Esophagus squamous epithelium (tissue), 5 donors: ENCODE measurements around the gene ABLIM2. TPM values are rescaled to one million over a fixed set of nuclear protein-coding genes. Genes with fewer than 3 reads are reported as not detected.

Source experiments
- DNase-seq: peaks from one replicate; lab custom pipeline; 2025; lab: John Stamatoyannopoulos, UW
- H3K27ac ChIP-seq, 4 donors: fragments of 200-600 bp; sonication (generic); one replicate each; pipeline ENCODE4 v1.5.1; 2016 to 2019; ENCODE audit warnings: mild to moderate bottlenecking in 1 of 4
- H3K27me3 ChIP-seq, 4 donors: fragments of 200-600 bp; sonication (generic); 1 replicate in 3 of 4; 2 replicates in 1 of 4; pipeline versions ENCODE4 v1.5.1 to v1.6.0; 2017 to 2021; ENCODE audit warnings: antibody characterized with exemption in 1 of 4
- H3K36me3 ChIP-seq, 3 donors: fragments of 200-600 bp; sonication (generic); one replicate each; pipeline ENCODE4 v1.5.1; 2016 to 2019
- H3K4me1 ChIP-seq, 3 donors: fragments of 200-600 bp; sonication (generic); one replicate each; pipeline ENCODE4 v1.5.1; 2017 to 2019
- H3K4me3 ChIP-seq, 4 donors: fragments of 200-600 bp; sonication (generic); 1 replicate in 3 of 4; 2 replicates in 1 of 4; pipeline ENCODE4 v1.5.1; 2016 to 2019; ENCODE audit warnings: mild to moderate bottlenecking in 2 of 4, moderate library complexity in 1 of 4
- H3K9me3 ChIP-seq, 3 donors: fragments of 200-600 bp; sonication (generic); one replicate each; pipeline ENCODE4 v1.5.1; 2016 to 2019
- POLR2A ChIP-seq, 4 donors: fragments of 450-650 bp; IDR thresholded peaks; one replicate each; pipeline ENCODE4 v1.6.1; 2017; ENCODE audit warnings: antibody characterized with exemption in 4 of 4, mild to moderate bottlenecking in 4 of 4, moderate library complexity in 3 of 4
- WGBS, 2 donors: methylation state at CpG; one replicate each; pipeline ENCODE4 v1.1.5; 2018; 5-methylcytosine and 5-hydroxymethylcytosine counted together
- intact Hi-C: fragments of 100-400 bp; cut with DNase I; formaldehyde crosslinking; loops from one replicate; pipeline ENCODE4 v1.15.0; 2022
- total RNA-seq, 4 donors: library from RNA; depleted of rRNA; stranded (reverse); fragments of >200 nt; gene quantifications; one replicate each; pipeline ENCODE4 v1.1.0, GENCODE V29; 2016
- TF ChIP-seq, protein P1 (sequence below), 6 experiments: fragments of 450-650 bp in 4 of 6; fragments of 200-600 bp in 2 of 6; sonication (generic) in 2 of 6; IDR thresholded peaks; one replicate each; pipeline ENCODE4 v1.5.1; 2016 to 2019; ENCODE audit warnings: antibody characterized with exemption in 6 of 6, mild to moderate bottlenecking in 4 of 6, moderate library complexity in 4 of 6
- donor health status: DM: yes; HTN: yes; CAD: no.

Gene ABLIM2
- total RNA-seq, 4 donors from 2014 or later: 13.5 to 26.7 (median 15.7) TPM

GRCh38 chr4:8125526-8126056 is 33.0 kb downstream of the ABLIM2 start:
- intact Hi-C loops: no loop called here
- 69 to 70% methylated on average over 2 to 3 of the region's 20 CpGs for WGBS, 2 donors
- DNase-seq: no peak
- H3K36me3 ChIP-seq: peaks cover 0 to 5% (median 0%) of the 10 kb centered on the region in 3 donors
- H3K4me1 ChIP-seq: no peaks in the 10 kb centered on the region
- H3K27ac ChIP-seq: no peak overlapping the region
- no peak for TF ChIP-seq POLR2A (IDR thresholded peaks at IDR 0.05)
- TF ChIP-seq, protein P1, sequence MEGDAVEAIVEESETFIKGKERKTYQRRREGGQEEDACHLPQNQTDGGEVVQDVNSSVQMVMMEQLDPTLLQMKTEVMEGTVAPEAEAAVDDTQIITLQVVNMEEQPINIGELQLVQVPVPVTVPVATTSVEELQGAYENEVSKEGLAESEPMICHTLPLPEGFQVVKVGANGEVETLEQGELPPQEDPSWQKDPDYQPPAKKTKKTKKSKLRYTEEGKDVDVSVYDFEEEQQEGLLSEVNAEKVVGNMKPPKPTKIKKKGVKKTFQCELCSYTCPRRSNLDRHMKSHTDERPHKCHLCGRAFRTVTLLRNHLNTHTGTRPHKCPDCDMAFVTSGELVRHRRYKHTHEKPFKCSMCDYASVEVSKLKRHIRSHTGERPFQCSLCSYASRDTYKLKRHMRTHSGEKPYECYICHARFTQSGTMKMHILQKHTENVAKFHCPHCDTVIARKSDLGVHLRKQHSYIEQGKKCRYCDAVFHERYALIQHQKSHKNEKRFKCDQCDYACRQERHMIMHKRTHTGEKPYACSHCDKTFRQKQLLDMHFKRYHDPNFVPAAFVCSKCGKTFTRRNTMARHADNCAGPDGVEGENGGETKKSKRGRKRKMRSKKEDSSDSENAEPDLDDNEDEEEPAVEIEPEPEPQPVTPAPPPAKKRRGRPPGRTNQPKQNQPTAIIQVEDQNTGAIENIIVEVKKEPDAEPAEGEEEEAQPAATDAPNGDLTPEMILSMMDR (IDR thresholded peaks at IDR 0.05): no peak
- no peaks in the 10 kb centered on the region for H3K9me3 ChIP-seq
- no peak overlapping the region for H3K4me3 ChIP-seq
- no peaks in the 10 kb centered on the region for H3K27me3 ChIP-seq

DNA sequence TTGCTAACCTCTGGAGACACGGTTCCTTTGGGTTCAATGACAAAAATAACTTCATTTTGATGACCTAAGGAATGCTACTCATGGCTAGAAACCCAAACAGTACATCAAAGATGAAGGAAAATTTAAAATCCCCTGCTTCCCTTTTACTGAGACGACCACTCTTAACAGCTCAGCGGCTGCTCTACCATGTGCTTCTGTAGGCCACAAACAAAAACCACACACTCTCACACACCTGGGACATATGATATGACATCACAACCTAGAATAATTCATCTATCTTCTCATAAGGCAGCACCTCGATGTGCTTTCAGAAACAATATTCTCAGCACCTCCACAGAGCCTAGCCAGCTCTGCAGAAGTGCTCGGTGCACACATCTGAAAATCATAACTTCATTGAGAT is 34.7 kb downstream of the ABLIM2 start:
- Histone ChIP-seq H3K9me3 (no peaks in the 10 kb centered on the region), H3K4me1 (no peaks in the 10 kb centered on the region), H3K27ac (no peak overlapping the region), H3K36me3 (peaks cover 0 to 5% (median 0%) of the 10 kb centered on the region in 3 donors), H3K4me3 (no peak overlapping the region), H3K27me3 (no peaks in the 10 kb centered on the region)
- 56 to 77% methylated on average over 5 of the region's 5 CpGs for WGBS, 2 donors
- intact Hi-C loops: no loop called here
- TF ChIP-seq, protein P1 (IDR thresholded peaks at IDR 0.05): no peak
- TF ChIP-seq POLR2A (IDR thresholded peaks at IDR 0.05): no peak
- no peak for DNase-seq

GRCh38 chr4:8123389-8123788 is 35.2 kb downstream of the ABLIM2 start:
- WGBS, 2 donors: 10% methylated on average over 2 of the region's 8 CpGs
- H3K27ac ChIP-seq: no peak overlapping the region
- H3K4me3 ChIP-seq: no peak overlapping the region
- TF ChIP-seq, protein P1 (IDR thresholded peaks at IDR 0.05): no peak
- H3K36me3 ChIP-seq: peaks cover 0 to 5% (median 0%) of the 10 kb centered on the region in 3 donors
- no peaks in the 10 kb centered on the region for H3K27me3 ChIP-seq
- no peaks in the 10 kb centered on the region for H3K9me3 ChIP-seq
- no peak for DNase-seq
- intact Hi-C loops: no loop called here
- H3K4me1 ChIP-seq: no peaks in the 10 kb centered on the region

DNA sequence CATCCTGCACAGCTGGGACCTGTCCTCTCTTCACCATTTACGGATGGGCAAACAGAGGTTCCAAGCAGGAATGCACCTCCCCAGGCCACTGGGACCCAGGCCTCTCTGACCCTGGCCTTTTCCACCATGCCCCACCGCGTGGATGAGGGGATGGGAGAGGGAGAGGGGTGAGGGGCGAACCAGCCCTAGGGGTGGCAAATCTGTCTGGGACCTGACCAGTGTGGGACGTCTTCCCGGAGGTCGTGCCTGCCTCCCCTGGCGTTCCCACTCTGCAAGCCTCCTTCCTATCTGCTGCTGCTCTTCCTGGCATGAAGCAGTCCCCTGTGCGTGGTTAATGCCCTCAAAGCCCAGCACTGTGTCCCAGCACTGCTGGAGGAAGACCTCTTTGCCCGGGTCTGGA is 35.9 kb downstream of the ABLIM2 start:
- Histone ChIP-seq H3K4me3 (no peak overlapping the region), H3K36me3 (peaks cover 0 to 5% (median 0%) of the 10 kb centered on the region in 3 donors), H3K4me1 (peaks cover 0 to 5% (median 0%) of the 10 kb centered on the region in 3 donors), H3K27me3 (no peaks in the 10 kb centered on the region), H3K27ac (no peak overlapping the region), H3K9me3 (no peaks in the 10 kb centered on the region)
- WGBS, 2 donors: 69 to 100% methylated on average over 1 to 2 of the region's 10 CpGs
- intact Hi-C loops: no loop called here
- DNase-seq: no peak
- TF ChIP-seq POLR2A (IDR thresholded peaks at IDR 0.05): no peak
- TF ChIP-seq, protein P1 (IDR thresholded peaks at IDR 0.05): no peak

DNA sequence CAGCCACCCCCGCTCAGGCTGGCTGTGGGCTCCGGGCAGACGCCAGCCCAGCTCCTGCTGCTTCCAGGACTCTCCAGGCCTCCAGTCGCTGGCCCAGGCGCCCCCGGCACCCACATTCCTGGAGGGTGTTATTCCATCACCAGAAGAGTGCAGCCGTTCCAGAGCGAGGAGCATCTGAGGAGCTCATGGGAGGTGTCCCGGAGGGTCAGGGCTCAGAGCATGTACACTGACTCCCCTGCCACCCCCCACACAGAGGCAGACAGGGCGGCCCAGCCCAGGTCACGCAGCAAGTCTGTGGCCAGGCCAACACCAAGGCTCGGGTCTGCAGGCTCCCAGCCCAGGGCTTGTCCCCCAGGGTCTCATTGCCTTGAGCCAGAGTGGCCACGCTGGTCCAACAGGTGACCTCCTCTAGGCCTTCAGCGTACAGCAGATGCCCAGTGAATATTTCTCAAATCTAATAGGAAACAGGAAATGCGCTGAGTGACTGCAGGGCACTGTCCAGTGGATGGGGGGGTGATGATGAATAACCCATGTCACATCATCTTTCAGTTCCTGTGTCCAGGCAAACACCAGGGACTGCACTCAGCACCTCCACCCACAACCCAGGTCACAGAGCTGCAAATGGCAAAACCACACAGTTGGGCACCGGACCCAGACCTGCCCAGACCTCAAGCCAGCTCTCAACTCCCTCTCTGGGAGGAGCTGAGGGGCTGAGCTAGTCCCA is 37.2 kb downstream of the ABLIM2 start:
- H3K36me3 ChIP-seq: no peaks in the 10 kb centered on the region
- TF ChIP-seq POLR2A (IDR thresholded peaks at IDR 0.05): no peak
- TF ChIP-seq, protein P1 (IDR thresholded peaks at IDR 0.05): no peak
- peaks cover 0 to 11% (median 0%) of the 10 kb centered on the region in 3 donors for H3K4me1 ChIP-seq
- H3K9me3 ChIP-seq: no peaks in the 10 kb centered on the region
- H3K27ac ChIP-seq: no peak overlapping the region
- no peak overlapping the region for H3K4me3 ChIP-seq
- WGBS, 2 donors: 90% methylated on average over 2 of the region's 16 CpGs; no CpG with 5 or more reads in 1 of the 2 donors
- no peak for DNase-seq
- H3K27me3 ChIP-seq: no peaks in the 10 kb centered on the region
- intact Hi-C loops: no loop called here
